LNCAP (cell line): ENCODE results near the gene ARRB2.

Source experiments
- TF ChIP-seq, protein P1 (sequence below): fragments of 450-650 bp; IDR thresholded peaks from 2 replicates; pipeline ENCODE4 v1.5.1; 2017; ENCODE audit warnings: mild to moderate bottlenecking

Gene ARRB2

DNA sequence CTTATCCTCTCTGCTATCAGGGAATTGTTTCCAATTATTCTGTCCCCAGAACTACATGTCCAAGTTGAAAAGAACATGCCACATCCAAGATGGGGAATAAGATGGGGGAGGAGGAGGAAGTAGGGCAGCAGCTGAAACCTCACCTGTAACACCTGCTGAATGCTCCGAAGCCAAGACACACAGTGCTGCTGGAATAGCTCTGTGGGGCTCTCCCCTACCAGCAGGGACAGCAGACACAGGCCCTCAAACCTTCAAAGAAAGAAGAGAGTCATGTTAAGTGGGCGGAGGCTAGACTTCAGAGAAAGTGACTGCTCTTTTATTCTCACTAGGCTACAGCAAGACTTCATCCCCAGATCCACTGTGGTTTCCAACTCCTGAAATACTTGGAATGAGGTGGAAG, 19.7 kb upstream of the ARRB2 start:
- TF ChIP-seq, protein P1, sequence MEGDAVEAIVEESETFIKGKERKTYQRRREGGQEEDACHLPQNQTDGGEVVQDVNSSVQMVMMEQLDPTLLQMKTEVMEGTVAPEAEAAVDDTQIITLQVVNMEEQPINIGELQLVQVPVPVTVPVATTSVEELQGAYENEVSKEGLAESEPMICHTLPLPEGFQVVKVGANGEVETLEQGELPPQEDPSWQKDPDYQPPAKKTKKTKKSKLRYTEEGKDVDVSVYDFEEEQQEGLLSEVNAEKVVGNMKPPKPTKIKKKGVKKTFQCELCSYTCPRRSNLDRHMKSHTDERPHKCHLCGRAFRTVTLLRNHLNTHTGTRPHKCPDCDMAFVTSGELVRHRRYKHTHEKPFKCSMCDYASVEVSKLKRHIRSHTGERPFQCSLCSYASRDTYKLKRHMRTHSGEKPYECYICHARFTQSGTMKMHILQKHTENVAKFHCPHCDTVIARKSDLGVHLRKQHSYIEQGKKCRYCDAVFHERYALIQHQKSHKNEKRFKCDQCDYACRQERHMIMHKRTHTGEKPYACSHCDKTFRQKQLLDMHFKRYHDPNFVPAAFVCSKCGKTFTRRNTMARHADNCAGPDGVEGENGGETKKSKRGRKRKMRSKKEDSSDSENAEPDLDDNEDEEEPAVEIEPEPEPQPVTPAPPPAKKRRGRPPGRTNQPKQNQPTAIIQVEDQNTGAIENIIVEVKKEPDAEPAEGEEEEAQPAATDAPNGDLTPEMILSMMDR, result no peak

DNA sequence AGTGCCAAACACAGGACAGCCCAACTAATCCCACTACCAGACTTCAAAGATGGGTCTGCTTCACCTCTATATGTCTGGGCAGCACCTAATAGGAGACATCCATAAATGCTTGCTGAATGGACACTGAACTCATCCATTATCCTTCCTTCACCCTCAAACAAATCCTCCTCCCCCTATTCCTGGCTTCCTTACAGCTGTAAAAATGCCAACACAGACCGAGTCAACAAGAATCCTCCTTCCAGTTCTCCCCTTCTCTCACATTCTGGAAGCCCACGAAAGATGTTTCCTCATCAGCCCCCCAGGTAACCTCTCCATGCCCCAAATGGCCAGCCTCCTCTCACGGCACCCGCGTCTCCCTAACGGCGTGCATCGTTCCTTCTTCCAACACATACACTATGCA, 18.7 kb upstream of the ARRB2 start:
- TF ChIP-seq, protein P1, result no peak

DNA sequence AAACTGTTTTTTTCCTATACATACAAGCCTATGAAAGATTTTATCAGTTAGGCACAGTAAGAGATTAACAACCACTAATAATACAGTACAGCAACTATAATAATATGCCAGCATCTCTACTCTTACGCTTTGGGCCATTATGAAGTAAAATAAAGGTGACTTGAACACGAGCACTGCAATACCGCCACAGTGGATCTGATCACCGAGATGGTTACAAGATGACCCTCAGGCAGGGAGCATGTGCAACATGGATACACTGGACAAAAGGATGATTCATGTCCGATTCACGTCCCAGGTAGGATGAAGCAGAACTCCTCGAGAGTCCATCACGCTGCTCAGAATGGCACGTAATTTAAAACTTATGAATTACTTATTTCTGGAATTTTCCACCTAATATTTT, 17.0 kb upstream of the ARRB2 start:
- TF ChIP-seq, protein P1, result no peak

DNA sequence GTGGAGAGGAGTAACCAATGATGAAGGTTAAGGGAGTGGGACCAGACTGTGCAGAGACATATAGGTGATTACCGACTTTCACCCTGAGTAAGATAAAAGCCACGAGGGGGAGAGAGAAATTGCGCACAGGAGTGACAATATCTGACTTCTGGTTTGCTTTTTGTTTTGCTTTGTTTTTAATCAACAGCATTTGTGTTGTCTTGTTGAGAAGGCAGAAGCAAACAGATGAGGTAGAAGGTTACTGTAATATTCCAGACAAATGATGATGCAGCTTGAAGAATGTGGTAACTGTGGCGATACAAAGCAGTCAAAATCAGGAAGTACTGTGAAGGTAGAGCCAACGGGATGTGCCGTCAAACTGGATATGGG, 14.0 kb upstream of the ARRB2 start:
- TF ChIP-seq, protein P1, result no peak

DNA sequence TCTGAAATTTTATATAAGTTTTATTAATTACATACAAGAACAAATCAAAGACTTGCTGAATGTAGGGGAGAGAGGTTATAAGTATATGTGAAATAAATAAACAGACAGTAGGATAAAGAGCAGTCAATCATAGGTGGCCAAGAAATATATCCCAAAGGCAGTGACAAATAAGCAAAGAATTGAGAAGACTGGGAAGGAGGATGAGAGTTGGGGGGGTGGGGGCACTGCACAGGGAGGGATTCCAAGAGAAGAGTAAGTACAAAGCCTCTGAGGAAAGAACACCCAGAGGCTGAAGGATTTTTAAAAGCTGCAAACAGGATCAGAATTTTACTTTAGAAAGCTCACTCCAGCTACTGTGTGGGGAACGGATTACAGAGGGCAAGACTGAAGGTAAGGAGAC, 9.3 kb upstream of the ARRB2 start:
- TF ChIP-seq, protein P1, result no peak

DNA sequence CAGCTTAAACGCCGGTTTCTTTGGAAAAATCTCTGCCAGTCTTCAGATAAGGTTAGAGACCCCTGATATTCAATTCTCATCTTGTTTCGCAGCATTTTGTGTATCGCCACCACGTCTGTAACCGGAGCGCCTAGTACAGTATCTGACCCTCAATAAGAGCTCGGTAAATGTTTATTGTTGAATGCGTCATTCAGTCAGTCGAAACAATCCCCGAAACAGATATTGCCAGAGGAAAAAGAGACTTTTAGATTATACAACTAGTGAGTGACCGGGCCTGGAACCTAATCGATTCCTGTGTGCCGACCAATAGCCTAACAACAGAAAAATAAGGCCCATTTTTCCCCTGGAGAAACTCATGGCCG, 7.1 kb upstream of the ARRB2 start:
- TF ChIP-seq, protein P1, result no peak

DNA sequence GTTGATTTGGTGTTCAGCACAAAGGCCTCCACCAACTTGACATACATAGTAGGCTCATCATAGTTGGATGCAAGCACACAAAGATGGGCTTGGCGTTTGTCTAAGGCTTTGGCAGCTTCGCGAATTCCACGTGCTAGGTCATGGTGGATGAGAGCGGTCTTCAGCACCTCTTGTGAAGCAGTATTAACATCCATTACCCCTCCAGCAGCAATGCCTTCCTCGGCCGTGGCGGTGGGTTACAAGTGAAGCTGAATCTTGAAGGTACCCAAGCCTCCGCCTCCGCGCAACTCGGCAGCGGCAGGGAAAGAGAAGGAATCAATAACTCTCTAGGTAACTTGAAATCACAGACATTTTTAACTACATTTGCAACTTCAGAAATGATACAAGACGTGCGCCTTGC, 5.4 kb upstream of the ARRB2 start:
- TF ChIP-seq, protein P1, result no peak

DNA sequence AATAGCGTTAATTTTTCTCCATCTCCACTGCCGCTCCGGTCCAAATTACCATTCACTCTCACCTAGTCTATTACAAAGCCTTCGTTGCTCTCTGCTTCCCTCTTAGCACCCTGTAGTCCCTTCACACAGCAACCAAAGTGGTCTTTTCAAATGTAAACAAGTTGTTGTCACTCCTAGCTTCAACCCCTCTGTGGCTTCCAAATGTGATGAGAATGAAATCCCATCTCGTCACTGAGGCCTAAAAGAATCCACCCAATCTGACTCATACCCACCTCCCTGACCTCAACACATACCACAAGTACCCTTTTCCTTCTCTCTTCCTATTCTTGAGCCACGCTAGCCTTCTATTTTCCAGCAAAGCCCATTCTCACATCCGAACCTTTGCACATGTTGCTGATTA, 4.3 kb upstream of the ARRB2 start:
- TF ChIP-seq, protein P1, result no peak
